Measurements from ENCODE around the gene MLXIPL. TPM values are rescaled to one million over a fixed set of nuclear protein-coding genes. Genes with fewer than 3 reads are reported as not detected.

MLXIPL gene
- total and polyA plus RNA-seq, 2 of the 8 experiments (the other 6 are each of a cell fraction or from before 2014, with no cell fraction given) = 9.4 to 10.6 TPM

DNA sequence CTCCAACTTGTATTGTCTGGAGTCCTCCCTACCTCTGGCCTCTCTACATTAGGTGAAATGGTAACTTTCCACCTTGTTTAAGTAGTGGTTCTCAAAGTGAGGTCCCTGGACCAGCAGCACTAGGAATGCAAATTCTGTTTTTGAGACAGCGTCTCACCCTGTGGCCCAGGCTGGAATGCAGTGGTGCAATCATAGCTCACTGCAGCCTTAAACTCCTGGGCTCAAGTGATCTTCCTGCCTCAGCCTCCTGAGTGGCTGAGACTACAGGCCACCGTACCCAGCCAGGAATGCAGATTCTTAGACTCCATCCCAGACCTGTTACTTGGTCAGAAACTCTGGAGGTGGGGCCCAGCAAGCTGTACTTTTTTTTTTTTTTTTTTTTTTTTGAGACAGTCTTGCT, 39.1 kb downstream of the MLXIPL start (continued):
- TF ChIP-seq, protein P1, sequence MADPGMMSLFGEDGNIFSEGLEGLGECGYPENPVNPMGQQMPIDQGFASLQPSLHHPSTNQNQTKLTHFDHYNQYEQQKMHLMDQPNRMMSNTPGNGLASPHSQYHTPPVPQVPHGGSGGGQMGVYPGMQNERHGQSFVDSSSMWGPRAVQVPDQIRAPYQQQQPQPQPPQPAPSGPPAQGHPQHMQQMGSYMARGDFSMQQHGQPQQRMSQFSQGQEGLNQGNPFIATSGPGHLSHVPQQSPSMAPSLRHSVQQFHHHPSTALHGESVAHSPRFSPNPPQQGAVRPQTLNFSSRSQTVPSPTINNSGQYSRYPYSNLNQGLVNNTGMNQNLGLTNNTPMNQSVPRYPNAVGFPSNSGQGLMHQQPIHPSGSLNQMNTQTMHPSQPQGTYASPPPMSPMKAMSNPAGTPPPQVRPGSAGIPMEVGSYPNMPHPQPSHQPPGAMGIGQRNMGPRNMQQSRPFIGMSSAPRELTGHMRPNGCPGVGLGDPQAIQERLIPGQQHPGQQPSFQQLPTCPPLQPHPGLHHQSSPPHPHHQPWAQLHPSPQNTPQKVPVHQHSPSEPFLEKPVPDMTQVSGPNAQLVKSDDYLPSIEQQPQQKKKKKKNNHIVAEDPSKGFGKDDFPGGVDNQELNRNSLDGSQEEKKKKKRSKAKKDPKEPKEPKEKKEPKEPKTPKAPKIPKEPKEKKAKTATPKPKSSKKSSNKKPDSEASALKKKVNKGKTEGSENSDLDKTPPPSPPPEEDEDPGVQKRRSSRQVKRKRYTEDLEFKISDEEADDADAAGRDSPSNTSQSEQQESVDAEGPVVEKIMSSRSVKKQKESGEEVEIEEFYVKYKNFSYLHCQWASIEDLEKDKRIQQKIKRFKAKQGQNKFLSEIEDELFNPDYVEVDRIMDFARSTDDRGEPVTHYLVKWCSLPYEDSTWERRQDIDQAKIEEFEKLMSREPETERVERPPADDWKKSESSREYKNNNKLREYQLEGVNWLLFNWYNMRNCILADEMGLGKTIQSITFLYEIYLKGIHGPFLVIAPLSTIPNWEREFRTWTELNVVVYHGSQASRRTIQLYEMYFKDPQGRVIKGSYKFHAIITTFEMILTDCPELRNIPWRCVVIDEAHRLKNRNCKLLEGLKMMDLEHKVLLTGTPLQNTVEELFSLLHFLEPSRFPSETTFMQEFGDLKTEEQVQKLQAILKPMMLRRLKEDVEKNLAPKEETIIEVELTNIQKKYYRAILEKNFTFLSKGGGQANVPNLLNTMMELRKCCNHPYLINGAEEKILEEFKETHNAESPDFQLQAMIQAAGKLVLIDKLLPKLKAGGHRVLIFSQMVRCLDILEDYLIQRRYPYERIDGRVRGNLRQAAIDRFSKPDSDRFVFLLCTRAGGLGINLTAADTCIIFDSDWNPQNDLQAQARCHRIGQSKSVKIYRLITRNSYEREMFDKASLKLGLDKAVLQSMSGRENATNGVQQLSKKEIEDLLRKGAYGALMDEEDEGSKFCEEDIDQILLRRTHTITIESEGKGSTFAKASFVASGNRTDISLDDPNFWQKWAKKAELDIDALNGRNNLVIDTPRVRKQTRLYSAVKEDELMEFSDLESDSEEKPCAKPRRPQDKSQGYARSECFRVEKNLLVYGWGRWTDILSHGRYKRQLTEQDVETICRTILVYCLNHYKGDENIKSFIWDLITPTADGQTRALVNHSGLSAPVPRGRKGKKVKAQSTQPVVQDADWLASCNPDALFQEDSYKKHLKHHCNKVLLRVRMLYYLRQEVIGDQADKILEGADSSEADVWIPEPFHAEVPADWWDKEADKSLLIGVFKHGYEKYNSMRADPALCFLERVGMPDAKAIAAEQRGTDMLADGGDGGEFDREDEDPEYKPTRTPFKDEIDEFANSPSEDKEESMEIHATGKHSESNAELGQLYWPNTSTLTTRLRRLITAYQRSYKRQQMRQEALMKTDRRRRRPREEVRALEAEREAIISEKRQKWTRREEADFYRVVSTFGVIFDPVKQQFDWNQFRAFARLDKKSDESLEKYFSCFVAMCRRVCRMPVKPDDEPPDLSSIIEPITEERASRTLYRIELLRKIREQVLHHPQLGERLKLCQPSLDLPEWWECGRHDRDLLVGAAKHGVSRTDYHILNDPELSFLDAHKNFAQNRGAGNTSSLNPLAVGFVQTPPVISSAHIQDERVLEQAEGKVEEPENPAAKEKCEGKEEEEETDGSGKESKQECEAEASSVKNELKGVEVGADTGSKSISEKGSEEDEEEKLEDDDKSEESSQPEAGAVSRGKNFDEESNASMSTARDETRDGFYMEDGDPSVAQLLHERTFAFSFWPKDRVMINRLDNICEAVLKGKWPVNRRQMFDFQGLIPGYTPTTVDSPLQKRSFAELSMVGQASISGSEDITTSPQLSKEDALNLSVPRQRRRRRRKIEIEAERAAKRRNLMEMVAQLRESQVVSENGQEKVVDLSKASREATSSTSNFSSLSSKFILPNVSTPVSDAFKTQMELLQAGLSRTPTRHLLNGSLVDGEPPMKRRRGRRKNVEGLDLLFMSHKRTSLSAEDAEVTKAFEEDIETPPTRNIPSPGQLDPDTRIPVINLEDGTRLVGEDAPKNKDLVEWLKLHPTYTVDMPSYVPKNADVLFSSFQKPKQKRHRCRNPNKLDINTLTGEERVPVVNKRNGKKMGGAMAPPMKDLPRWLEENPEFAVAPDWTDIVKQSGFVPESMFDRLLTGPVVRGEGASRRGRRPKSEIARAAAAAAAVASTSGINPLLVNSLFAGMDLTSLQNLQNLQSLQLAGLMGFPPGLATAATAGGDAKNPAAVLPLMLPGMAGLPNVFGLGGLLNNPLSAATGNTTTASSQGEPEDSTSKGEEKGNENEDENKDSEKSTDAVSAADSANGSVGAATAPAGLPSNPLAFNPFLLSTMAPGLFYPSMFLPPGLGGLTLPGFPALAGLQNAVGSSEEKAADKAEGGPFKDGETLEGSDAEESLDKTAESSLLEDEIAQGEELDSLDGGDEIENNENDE (IDR thresholded peaks at IDR 0.05; ENCODE audit: insufficient replicate concordance, low read length) = no peak
- no peak for TF ChIP-seq CEBPB (IDR thresholded peaks at IDR 0.05; ENCODE audit: low read depth, low read length)
- TF ChIP-seq, protein P2, sequence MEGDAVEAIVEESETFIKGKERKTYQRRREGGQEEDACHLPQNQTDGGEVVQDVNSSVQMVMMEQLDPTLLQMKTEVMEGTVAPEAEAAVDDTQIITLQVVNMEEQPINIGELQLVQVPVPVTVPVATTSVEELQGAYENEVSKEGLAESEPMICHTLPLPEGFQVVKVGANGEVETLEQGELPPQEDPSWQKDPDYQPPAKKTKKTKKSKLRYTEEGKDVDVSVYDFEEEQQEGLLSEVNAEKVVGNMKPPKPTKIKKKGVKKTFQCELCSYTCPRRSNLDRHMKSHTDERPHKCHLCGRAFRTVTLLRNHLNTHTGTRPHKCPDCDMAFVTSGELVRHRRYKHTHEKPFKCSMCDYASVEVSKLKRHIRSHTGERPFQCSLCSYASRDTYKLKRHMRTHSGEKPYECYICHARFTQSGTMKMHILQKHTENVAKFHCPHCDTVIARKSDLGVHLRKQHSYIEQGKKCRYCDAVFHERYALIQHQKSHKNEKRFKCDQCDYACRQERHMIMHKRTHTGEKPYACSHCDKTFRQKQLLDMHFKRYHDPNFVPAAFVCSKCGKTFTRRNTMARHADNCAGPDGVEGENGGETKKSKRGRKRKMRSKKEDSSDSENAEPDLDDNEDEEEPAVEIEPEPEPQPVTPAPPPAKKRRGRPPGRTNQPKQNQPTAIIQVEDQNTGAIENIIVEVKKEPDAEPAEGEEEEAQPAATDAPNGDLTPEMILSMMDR (IDR thresholded peaks at IDR 0.05; ENCODE audit: control extremely low read depth in 1 of 3, insufficient read depth in 1 of 3, low read depth in 1 of 3, low read length in 3 of 3) = no peak
- TF ChIP-seq SAP30 (IDR thresholded peaks at IDR 0.05; ENCODE audit: insufficient read depth, insufficient replicate concordance, low read length) = no peak
- TF ChIP-seq EP300 (IDR thresholded peaks at IDR 0.05; ENCODE audit: borderline replicate concordance in 1 of 2, low read depth in 2 of 2, low read length in 2 of 2) = no peak
- TF ChIP-seq CTBP2 (IDR thresholded peaks at IDR 0.05; ENCODE audit: borderline replicate concordance, insufficient read depth, insufficient read length, low read length) = no peak
- TF ChIP-seq CBX8 (IDR thresholded peaks at IDR 0.05; ENCODE audit: borderline replicate concordance, low read depth, low read length) = no peak
